Hepatocyte (in vitro differentiated cells): Measurements from ENCODE around the gene NUP153.

Experiments
- CTCF ChIP-seq: fragments of 200-600 bp; sonication (generic); IDR thresholded peaks from 2 replicates; pipeline ENCODE4 v1.5.1; 2016; ENCODE audit warnings: antibody characterized with exemption, mild to moderate bottlenecking; ENCODE audit not compliant: poor library complexity
- EZH2 ChIP-seq: fragments of 200-600 bp; sonication (generic); IDR thresholded peaks from 2 replicates; pipeline ENCODE4 v1.6.1; 2016; ENCODE audit warnings: antibody characterized with exemption, mild to moderate bottlenecking, borderline replicate concordance

- no peak for TF ChIP-seq CTCF
- no peak for TF ChIP-seq EZH2
Observed at GRCh38 chr6:17705778-17706579, 746 bp downstream of the NUP153 start.
